HG02678 (cell line): ENCODE data around the gene GLE1.

Source experiments
- ATAC-seq: cut with Tn5 transposase; IDR thresholded peaks from one replicate; pipeline ENCODE4 v1.9.1; 2021; ENCODE audit warnings: mild to moderate bottlenecking, moderate library complexity; ENCODE audit not compliant: unreplicated experiment

GLE1 gene, protein sequence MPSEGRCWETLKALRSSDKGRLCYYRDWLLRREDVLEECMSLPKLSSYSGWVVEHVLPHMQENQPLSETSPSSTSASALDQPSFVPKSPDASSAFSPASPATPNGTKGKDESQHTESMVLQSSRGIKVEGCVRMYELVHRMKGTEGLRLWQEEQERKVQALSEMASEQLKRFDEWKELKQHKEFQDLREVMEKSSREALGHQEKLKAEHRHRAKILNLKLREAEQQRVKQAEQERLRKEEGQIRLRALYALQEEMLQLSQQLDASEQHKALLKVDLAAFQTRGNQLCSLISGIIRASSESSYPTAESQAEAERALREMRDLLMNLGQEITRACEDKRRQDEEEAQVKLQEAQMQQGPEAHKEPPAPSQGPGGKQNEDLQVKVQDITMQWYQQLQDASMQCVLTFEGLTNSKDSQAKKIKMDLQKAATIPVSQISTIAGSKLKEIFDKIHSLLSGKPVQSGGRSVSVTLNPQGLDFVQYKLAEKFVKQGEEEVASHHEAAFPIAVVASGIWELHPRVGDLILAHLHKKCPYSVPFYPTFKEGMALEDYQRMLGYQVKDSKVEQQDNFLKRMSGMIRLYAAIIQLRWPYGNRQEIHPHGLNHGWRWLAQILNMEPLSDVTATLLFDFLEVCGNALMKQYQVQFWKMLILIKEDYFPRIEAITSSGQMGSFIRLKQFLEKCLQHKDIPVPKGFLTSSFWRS

DNA sequence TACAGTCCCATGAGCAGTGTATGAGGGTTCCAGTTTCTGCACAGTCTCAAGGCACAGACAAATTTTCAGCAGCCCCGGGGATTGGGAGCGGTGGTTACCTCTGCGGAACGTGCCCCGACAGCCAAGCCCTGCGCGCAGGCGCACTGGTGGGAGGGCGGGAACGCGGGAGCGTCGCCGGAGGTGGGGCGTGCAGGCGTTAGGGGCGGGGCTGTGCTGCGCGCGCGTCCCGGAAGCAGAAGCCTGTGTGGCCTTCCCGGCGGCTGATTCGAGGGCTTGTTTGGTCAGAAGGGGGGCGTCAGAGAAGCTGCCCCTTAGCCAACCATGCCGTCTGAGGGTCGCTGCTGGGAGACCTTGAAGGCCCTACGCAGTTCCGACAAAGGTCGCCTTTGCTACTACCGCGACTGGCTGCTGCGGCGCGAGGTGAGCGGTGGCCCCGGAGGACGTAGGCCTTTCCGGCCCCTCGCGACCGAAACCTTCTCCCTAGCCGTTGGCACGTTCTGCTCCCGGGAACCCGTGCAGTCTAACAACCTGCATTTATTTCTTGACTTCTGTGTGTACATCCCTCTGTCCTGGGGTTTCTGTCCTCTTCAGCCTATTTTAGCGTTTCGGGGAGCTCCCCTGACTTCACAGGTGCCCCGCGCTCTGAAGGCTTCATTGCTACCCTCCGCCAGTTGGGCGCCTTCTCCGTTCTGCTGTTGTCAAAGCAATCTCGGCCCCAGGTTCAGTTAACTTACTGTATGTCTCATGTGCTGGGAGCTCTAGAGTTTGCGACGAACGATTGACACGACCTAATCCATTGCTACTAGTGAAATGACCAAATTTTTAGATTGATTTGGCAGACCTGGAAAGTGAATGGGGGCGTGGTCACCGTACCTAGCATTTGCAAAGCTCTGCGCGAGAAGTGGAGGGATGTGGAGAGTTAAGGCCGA is at the start of gene GLE1:
GLE1 (plus strand) TSS at position 235 of the 929 bp plus-strand sequence; CDS start at position 322, 87 bp downstream.
- peak; percentile 90 for ATAC-seq

DNA sequence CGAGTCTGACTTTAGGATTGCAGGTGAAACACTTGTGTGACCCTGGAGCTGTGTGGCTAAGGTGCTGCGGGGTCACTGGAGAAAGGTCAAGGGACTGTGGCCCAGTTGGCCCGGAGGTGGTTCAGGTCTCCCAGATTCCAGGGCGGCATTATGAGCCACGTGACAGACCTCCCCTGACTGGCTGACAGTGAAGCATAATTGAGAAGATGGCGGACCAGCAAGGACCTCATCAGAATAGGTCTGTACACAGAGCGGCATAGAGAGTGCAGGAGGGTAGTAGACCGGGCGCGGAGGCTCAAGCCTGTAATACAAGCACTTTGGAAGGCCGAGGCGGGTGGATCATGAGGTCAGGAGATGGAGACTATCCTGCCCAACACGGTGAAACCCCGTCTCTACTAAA is 49.5 kb upstream of the GLE1 start:
- no peak for ATAC-seq

DNA sequence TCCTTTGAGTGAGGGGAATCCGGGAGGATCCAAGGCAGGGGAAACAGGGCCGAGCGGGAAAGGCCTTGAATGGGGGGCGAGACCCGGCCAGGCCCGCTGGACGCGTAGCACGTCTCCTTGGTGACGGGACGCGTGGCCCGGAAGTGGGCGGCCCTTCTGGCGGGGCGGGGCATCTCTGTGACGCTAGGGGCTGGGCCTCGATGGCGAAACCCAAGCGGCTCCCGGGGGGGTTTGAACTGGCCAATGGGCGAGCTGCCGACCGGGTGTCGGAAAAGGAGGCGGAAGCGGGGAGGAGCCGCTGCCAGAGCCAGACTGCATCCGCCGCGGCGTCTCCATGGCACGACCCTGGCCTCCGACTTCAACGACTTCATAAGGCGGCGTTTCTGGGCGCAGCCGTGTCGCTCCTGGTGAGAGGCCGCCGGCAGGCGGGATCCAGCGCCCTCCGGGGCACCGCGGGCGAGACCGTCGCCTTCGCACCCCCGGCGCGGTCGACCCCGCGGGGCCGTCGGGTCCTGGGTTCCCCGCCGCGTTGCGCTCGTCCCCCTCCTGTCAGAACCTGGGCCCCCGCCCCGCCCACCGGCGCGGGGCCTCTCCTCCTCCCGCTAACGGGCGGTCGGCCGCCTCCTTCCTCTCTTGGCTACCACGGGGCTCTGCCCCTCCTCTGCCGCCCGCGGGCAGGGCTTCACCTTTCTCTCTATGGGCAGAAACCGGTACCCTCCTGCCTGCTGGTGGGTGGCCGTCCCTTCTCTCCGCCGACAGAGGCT is 48.5 kb upstream of the GLE1 start, which contains the start of gene ODF2:
ODF2 (plus strand) TSS at position 158 of the 764 bp plus-strand sequence; CDS start at position 244, 86 bp downstream.
- peak; percentile 87 for ATAC-seq

DNA sequence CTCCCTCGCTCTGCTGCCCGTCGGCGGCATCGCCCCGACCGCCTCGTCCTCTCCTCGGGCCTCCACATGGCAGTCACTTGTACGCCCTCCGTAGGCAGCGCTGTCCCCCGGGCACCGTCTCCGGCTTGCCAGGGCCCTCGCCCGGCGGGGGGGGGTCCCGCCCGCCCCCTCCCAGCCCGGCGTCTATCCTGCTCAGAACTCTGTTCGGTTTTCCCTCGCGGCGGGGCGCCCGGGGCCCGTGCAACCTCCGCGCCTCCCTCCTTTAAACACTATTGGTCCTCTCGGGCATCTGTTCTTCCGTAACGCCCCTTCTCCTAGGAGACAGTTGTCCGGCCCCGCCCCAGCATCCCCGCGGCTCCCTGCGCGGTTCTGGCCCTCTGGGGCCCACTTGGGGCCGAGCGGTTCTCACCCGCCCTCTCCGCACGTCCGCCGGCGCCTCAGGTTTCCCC is 47.9 kb upstream of the GLE1 start:
- peak; percentile 55 for ATAC-seq

DNA sequence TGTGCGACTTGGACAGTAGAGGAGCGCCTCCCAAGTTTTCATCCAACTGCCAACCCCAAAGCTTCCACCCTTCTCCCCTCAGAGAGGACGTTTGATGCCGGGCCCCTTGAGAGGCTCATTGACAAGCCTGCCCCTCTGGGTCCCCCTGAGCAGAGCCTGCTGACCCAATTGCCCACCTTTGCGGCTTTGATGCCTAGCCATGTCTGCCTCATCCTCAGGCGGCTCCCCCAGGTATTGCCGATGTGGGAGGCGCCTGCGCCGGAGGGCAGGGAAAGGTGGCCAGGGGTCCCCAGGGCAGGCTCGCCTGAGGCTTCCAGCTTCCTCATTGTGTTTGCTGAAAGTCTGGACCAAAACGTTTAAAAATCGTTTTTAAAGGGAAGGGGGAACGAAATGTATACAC is 47.3 kb upstream of the GLE1 start:
- ATAC-seq, result no peak

DNA sequence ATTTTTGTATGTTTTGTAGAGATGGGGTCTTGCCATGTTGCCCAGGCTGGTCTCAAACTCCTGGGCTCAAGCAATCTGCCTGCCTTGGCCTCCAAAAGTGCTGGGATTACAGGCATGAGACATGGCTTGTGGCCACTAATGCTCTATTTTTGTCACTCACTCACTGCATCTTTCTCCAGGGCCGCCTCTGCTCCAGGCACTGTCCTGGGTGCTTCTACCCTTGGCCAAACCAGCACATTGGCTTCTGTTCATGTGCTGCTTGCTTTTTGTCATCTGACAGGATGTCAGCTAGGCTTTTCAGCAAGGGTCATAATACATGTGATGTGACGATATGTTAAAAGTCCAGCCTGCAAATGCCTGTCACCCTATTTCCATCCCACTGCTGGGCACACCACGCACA is 45.5 kb upstream of the GLE1 start:
- ATAC-seq, result no peak

DNA sequence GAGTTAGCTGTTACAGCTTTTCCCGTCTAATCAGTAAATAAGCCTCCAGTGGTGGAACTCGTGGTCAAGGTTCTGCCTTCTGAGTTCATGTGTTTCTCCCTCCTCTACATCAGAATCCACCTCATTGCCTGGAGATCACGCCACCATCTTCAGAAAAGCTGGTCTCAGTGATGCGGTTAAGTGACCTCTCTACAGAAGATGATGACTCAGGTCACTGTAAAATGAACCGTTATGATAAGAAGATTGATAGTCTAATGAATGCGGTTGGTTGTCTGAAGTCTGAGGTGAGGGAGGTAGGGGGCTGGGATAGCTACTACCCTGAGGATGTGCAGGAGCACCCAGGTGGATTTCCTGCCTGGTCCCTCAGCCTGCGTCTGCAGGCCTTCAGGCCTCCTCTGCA is 35.4 kb upstream of the GLE1 start:
- no peak for ATAC-seq

DNA sequence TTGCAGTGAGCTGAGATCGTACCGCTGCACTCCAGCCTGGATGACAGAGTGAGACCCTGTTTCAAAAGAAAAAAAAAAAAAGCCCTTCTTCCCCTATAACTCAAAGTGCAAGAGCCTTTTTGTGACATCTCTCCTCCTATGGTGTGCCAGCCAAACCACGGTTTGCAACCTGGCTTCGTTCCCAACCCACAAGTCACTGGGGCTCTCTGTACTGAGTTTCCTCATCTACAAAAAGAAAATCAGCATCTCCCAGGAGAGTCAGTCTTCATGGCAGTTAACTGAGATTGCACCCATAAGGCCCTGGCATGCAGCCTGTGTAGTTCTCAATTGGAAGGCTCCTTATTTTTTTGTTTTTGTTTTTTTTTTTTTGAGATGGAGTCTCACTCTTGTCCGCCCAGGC is 34.0 kb upstream of the GLE1 start:
- no peak for ATAC-seq

DNA sequence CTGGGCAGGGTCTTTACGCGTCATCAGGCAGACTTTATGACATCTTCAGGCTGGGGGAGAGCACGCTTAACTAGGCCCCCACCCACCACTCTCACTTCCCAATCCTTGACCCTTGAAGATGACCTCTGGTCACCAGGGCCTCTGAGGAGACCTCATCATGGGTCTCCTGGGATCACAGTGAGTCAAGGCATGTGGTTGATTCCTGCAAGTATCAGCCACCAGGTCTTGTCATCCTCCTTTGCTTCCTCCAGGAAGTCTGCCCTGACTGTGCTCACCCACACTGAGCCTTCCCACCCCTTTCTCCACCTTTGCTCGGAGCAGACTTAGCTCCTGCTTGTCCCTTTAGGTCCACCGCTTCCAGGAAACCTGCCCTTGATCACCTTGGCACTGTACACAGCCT is 31.4 kb upstream of the GLE1 start:
- no peak for ATAC-seq

DNA sequence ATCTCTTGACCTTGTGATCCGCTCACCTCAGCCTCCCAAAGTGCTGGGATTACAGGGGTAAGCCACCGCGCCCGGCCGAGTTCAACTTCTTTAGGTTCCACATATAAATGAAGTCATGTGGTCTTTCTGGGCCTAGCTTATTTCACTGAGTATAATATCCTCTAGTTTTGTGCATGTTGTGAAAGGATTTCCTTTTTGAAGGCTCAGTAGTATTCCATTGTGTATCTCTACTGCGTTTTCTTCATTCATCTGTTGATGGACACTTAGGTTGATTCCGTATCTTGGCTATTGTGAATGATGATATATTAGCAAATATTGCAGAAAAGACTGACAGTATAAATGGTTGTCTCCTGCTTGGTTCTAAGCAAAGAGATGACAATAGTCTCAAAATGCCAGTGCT is 28.7 kb upstream of the GLE1 start:
- ATAC-seq, result no peak

DNA sequence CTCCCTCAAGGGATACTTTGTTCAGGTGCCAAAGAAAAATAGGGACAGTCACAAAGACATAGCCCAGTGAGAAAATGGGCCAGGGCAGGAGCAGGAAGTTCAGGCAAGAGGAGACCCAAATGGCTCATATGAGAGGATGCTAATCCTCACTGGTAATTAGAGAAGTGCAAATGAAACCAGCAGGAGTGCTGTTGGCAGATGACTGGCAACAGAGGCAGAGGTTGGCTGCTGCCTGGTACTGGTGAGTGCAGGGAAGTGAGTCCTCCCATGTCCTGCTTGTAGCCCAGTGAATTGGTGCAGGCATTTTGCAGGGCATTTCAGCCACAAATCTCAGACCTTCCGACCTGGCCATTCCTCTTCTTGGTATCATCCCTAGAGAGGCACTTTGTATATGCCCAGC is 25.3 kb upstream of the GLE1 start:
- no peak for ATAC-seq

DNA sequence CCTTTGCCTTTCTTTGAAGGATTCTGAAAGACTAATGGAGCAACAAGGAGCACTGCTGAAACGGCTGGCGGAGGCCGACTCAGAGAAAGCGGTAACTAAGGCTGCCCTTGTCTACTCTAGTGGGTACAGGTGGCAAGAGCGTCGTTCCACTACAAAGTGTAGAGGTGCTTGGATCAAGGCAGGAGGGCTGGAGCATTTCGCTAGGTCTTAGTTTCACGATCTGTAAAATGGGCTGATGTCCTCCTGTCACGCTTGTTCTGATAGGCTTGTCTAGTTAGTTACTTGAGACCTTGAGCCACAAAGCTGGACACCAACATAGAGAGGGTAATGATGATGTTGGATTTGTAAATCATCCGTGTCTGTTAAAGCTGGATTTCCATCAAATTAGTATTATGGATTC is 23.0 kb upstream of the GLE1 start:
- no peak for ATAC-seq

DNA sequence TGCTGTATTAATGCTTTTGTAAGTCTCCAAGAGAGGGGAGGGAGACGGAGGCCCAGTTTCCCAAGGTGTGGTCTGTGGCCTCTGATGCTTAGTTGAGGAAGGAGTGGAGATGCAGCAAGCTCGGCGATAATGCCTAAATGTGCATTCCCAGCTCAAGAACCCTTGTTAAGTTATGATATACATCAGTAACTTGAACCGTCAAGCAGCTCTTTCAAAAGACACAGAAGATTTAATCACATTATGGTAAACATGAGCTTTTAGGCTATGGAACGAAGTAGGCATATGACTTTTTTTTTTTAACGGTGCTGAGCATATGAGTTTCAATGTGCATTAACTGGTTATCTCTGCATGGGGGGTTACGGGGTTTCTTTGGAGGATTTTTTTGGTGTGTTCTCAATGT is 22.3 kb upstream of the GLE1 start:
- ATAC-seq, result no peak

DNA sequence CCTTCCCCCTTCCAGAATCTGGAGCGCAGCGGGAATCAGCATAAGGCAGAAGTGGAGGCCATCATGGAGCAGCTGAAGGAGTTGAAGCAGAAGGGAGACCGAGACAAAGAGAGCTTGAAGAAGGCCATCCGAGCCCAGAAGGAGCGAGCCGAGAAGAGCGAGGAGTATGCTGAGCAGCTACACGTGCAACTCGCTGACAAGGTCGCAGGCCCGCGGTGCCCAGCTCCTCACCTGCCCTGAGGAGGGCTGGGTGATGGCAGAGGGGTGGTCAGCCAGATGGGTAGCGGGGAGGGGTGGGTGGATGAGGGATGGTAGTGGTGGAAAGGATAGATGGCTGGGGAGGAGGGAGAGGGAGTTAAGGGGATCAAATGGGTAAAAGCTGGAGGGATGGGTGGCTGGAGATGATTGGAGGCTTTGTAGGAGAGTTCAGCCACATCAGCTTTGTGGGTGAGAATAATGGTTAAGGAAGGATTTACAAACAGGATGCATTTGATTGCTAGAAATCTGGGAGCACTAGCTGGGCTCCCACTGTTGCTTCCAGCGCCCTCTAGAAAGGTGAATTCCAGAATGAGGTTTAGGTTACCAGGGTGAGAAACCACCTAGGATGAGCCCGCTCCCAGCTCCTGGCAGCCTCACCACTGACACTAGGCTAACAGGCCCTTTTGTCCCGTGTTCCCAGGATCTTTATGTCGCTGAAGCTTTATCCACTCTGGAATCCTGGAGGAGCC is 19.7 kb upstream of the GLE1 start:
- ATAC-seq, result no peak

DNA sequence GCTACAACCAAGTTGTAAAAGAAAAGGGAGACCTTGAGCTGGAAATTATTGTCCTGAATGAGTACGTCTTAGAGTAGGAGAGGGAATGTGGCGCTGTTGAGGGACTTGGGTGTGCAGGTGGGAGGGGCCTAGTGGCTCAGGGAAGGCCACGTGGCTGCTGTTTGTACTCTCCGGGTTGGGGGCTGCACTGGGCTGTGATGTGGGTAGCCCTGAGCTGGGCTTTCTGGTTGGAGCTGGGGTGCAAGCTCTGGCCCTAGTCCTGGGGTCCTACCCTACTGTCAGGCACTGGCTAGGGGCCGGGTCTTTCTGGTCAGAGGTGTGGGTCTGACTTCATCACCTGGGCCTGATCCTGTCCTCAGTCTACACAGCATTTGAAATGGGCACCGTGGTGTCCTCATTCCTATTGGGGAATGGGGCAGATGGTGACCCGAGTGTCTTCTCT is 19.1 kb upstream of the GLE1 start:
- ATAC-seq, result no peak

DNA sequence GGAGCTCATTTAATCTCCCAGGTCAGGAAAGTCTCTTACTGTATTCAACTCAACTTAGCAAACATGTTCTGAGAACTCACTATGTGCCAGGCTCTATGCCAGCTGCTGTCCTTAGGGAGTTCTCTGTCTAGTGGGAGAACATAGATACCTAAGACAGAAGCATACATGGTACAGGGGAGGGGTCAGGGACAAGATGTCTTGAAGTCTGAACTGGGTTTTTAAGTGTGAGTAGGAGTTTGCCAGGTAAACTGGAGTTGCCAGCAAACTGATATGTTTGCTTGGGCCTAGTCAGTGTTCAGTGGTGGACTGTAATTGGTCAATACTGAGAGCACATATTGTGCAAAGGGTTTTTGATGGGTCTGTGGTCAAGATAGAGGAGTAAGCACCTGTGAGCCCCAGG is 18.3 kb upstream of the GLE1 start:
- ATAC-seq, result no peak

DNA sequence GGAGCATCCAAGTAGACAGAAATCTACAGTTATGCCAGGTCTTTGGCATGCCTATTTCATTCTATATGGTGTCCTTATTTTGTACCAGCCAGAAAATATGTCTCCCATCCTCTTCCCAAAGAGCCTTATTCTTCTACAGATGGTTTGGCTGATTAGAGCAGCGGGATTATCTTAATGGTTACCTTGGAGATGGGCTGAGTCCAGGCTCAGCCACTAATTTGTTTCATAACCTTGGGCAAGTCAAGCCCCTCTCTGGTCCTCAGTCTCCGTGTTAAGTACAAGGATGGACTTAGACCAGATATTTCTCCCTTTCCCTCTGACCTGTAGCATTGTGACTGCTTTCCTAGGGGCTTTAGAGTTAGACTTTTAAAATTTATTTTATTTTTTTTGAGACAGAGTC is 11.1 kb upstream of the GLE1 start:
- ATAC-seq, result no peak

DNA sequence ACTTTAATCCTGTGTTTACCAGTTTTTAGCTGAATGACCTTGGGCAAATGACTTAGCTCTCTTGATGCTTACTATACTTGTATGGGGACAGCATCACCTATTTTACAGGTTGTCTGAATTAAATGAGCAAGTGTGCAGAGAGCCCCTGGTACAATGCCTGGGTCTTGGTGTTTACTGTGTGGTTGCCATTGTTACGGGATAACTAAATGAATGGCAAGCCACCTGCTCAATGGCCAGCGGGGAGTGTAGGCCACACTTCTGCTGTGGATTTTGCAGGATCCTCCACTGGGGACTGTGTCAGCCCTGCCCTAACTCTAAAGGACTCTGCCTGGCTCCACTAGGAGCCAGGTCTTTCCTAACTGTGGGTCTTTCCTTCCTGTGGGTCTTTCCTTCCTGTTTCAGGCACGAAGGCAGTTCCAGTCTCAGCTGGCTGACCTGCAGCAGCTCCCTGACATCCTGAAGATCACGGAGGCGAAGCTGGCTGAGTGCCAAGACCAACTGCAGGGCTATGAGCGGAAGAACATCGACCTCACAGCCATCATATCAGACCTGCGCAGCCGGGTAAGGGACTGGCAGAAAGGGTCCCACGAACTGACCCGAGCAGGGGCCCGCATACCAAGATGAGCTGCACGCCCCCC is 10.3 kb upstream of the GLE1 start:
- no peak for ATAC-seq

DNA sequence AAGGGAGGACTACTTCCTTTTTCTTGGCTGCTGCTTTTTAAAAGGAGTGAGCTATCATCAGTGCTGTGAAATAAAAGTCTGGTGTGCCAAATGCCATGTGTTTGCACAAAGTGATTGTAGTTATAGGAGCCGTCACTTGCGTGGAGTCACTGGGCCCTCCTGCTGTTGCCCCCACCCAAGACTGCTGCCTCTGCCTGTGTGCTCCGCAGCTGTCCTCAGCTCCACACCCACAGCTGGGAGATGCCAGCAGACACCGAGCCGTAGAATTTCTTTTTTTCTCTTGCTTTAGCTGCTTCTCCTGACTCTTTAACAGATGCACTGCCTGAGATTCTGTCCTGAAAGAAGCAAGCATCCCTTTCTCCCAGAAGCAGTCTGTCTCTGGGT is 9.8 kb upstream of the GLE1 start:
- no peak for ATAC-seq
